CD4-positive, alpha-beta T cell treated with Interferon alpha-2 for 1 hour (primary cell): ENCODE data around the gene SMG1.
A peak's percentile ranks its signal among the peaks of the same experiment; 100 is the strongest.

Experiments
- DNase-seq, 2 donors: peaks; one replicate each; pipeline ENCODE4 v3.0.0-alpha.2; 2020 to 2022

SMG1 gene

DNA sequence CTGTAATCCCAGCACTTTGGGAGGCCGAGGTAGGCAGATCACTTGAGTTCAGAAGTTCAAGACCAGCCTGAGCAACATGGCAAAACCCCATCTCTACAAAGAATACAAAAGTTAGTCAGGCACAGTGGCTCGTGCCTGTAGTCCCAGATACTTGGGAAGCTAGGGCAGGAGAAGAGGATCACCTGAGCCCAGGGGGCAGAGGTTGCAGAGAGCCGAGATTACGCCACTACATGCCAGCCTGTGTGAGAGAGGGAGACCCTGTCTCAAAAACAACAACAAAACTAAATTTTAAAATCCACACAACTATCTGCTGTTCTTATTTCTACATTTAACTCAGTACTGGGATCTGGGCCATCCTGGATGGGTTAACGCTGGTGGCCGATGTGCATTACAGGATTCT is 83.6 kb downstream of the SMG1 start:
- DNase-seq: no peak

DNA sequence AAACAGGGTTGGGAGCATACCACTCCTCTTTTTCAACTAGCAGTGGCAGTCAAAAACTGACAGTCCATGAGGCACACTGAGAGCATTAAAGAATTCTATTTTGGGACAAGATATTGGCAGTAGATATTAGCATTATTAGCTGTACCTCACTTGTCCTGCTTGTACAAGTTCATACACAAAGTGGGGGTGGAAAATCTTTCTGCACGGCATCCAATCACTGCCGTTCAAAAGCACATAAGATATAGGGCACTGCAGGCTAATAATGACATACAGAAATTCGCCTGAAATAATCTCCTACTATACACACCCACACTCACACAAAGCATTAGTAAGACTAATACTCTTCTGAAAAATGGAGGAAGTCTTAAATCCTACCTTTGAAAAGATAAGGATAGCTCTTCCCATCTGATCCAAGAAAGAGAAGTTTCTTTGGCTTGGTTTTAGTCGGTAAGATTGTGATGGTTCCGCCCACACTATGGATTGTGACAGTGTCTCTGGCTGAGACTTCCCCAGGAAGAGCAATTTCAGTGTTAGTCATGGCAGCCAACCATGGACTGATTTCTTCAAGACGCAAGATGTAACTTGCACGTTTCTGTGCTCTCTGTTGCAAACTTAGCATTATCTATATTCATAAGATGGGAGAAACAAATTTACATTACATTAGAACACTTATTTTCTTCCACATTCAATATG is 84.2 kb downstream of the SMG1 start:
- DNase-seq: no peak

- DNase-seq: no peak
Observed at GRCh38 chr16:18839555-18839954, 86.7 kb downstream of the SMG1 start.

GRCh38 chr16:18836702-18837101 is 89.5 kb downstream of the SMG1 start:
- no peak for DNase-seq

- DNase-seq: no peak
Observed at GRCh38 chr16:18834864-18835263, 91.3 kb downstream of the SMG1 start.

DNA sequence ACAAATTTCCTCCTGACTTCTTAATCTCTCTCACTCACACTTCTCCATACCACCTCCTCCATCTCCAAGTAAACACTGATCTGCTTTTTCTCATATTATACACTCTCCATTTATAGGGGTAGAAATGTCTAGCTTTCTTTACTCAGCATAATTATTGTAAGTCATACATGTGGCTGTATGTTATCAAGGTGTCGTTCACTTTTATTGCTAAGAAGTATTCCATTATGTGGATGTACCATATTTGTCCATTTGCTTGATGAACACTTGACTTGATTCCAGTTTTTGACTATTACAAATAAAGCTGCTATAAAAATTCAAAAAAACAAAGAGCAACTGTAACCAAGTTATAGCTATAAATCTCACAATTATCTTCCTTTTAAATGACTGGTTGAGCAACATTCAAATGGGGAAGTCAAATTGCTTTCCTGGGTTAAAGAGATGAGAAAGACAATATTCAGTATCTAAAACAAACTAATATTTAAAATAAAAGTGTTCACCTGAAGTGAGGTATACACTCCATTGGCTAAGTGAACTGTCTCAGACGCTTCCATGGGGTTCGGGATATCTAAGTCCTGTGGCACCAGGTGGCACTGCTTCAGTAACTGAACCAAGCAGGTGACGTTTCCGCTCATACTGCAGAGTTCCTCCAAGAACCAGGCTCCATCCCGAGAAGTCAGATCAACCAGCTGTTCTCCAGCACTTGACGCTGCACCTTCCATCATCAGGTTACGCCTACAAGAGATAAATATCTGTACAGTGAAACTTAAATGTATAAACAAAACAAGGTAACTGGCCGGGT is 92.3 kb downstream of the SMG1 start:
- no peak for DNase-seq

GRCh38 chr16:18832613-18833012 is 93.6 kb downstream of the SMG1 start:
- no peak for DNase-seq

DNA sequence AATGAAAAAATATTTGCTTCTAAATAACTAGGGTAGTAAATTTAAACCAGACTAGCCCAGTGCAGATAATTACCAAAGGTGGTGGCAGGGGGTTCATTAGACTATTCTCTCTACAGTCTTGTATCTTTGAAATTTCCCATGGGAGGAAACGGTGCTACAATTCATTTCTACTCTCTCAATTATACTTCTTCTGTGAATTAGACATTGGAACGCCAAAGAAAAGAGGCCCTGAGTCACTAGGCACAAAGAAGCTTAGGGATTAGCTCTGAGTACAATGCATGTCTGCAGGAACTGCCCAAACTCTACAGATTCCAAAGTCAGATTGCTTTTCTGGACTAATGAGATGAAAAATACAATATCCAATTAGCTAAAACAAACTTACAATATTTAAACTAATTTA is 94.2 kb downstream of the SMG1 start:
- DNase-seq: no peak

GRCh38 chr16:18829251-18829650 is 97.0 kb downstream of the SMG1 start:
- DNase-seq: no peak

GRCh38 chr16:18827890-18828289 is 98.3 kb downstream of the SMG1 start:
- DNase-seq: no peak

DNA sequence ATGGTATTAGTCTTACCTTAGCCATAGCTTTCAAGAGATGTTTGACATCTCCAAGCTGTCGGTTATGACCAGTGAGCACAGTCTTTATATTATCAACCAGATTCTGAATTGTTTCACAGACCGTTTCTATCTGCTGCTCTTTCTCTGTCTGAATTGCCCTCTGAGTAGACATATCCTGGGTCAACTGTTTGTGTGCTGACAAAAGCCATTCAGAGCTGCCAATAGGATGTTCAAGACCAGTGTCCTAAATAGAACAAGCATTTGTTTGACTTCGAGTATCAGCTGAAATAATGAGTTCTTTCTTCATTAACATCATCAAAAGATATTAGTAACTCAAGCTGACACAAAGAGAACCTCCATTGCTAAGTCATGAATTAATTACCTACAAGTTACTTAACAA is 109.9 kb downstream of the SMG1 start:
- no peak for DNase-seq

- no peak for DNase-seq
Observed at GRCh38 chr16:18811925-18812324, 114.3 kb downstream of the SMG1 start.

- no peak for DNase-seq
Observed at GRCh38 chr16:18809165-18809564, 117.0 kb downstream of the SMG1 start.

- DNase-seq: no peak
Observed at GRCh38 chr16:18805257-18805773, 120.9 kb downstream of the SMG1 start.

DNA sequence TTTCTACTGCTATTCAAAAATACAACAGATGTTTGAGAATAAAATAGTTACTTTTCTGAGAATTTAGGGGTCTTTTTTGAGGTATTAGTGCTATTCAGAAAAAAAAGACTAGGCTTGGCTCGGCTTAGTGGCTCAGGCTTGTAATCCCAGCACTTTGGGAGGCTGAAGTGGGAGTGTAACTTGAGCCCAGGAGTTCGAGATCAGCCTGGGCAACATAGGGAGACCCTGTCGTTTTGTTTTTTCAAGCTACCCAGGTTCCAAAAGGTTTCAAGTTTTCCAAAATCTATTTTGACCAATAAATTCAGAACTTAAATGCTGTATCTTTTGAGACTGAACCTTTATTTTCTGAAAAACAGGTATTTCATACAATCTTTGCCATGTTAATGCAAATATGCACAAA is 121.7 kb downstream of the SMG1 start:
- DNase-seq: no peak

- DNase-seq: no peak
Observed at GRCh38 chr16:18803569-18804462, 122.4 kb downstream of the SMG1 start.

- no peak for DNase-seq
Observed at GRCh38 chr16:18802767-18803343, 123.4 kb downstream of the SMG1 start.

DNA sequence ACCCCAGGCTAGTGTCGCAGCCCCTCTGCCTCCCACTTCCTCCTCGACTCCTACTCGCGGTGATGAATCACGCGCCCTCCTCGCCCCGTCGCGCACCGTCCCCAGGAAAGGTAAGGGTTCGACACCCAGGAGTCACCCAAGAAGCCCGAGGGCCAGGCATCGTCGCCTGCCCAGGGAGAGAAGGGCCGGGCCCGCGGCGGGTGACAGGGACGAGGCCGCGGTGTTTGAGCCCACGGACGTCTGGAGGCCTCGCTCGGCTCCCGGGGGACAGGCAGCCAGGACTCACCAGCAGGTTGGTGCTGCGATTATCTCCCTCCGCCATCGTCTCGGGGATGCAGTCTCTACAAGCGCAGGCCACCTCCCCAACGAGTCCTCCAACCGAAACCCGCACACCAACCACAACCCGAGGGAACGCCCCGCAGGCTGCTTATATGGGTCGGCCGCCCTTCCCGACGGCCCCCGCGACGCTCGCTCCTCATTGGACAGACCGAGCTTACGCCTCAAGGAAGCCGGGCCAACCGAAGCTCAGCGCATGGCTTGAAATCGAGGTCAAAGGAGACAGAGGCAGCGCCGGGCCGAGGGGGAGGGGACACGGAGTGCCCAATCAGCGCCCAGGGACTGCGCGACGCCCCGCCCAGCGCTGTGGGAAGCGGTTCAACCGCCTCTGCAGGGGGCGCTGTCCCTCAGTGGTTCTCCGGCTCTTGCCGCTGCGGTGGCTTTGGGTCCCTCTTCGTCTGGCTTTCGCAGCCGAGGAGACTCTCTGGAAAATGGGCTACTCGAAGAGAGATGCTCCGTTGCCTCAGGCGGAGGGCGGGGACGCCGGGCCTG is 124.8 kb downstream of the SMG1 start, which contains the start of gene ARL6IP1:
Gene ARL6IP1, minus strand, starts transcription at position 405 of the 828 bp plus-strand sequence. Its CDS starts 83 bp downstream, at position 322.
- DNase-seq: peak; percentile 99

GRCh38 chr16:18800775-18801144 is 125.4 kb downstream of the SMG1 start:
- DNase-seq: no peak

DNA sequence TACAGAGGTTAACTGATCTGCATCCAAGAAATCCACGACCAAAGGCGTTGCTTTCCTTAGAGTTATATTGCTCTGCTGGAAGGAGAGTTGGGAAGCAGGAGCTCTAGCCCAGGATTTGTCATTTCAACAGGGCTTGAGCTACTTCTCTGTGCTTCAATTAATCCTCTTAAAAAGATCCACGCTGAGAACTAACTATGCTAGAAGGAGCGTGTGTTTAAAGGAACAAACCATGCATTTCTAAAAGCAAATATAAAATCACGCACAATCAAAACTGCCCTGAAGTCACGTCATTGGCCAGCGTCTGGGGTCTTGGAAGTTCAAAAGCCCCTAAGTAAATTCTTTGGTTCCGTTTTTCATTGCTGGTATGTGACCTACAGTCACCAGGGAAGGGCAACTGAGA is 125.9 kb downstream of the SMG1 start:
- DNase-seq: no peak

- DNase-seq: no peak
Observed at GRCh38 chr16:18799500-18799899, 126.7 kb downstream of the SMG1 start.

- no peak for DNase-seq
Observed at GRCh38 chr16:18797746-18798145, 128.5 kb downstream of the SMG1 start.
